Measurements from ENCODE around the gene MED27.

- TF ChIP-seq CTCF (IDR thresholded peaks at IDR 0.05) (no peak), POLR2A (IDR thresholded peaks at IDR 0.05) (no peak), EP300 (IDR thresholded peaks at IDR 0.05) (no peak)
Measured at GRCh38 chr9:131853434-131853833, 226.2 kb downstream of the MED27 start.
